ENCODE results near the gene MAPRE3.

DNA sequence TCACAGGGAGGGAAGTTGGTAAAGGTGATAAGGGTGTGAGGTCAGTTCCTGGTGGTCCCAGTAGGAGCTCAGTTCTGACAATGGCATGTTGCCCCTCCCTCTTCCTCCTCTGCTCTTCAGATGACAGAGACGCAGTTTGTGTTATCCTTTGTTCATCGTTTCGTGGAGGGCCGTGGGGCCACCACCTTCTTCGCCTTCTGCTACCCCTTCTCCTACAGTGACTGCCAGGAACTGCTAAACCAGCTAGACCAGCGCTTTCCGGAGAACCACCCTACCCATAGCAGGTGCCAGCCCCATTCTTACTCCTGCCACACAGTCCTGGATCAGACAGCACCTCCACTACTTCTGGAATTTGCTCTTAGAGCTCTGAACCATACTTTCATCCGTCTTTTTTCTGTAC is 83.3 kb downstream of the MAPRE3 start:
- TF ChIP-seq CTCF (IDR thresholded peaks at IDR 0.05 in 4 of 5, conservative IDR thresholded peaks at IDR 0.05 in 1 of 5) (no peak), POLR2A (IDR thresholded peaks at IDR 0.05) (no peak)
